ENCODE data around the gene UNC93B1.

UNC93B1 gene

GRCh38 chr11:68022531-68022930 is 18.6 kb upstream of the UNC93B1 start:
- no peak for DNase-seq (ENCODE audit: low read depth)

GRCh38 chr11:68021167-68021787 is 17.4 kb upstream of the UNC93B1 start:
- no peak for DNase-seq (ENCODE audit: low read depth)

GRCh38 chr11:68020575-68020974 is 16.7 kb upstream of the UNC93B1 start:
- DNase-seq (ENCODE audit: low read depth) = no peak

- no peak for DNase-seq (ENCODE audit: low read depth)
Observed at GRCh38 chr11:68019486-68019885, 15.6 kb upstream of the UNC93B1 start.

- DNase-seq (ENCODE audit: low read depth) = no peak
Observed at GRCh38 chr11:68018730-68019190, 14.9 kb upstream of the UNC93B1 start.

GRCh38 chr11:68017980-68018729 is 14.3 kb upstream of the UNC93B1 start:
- no peak for DNase-seq (ENCODE audit: low read depth)

GRCh38 chr11:68016904-68017817 is 13.3 kb upstream of the UNC93B1 start:
- DNase-seq (ENCODE audit: low read depth) = no peak

GRCh38 chr11:68016161-68016903 is 12.4 kb upstream of the UNC93B1 start:
- no peak for DNase-seq (ENCODE audit: low read depth)

- DNase-seq (ENCODE audit: low read depth) = no peak
Observed at GRCh38 chr11:68015467-68015866, 11.6 kb upstream of the UNC93B1 start.

GRCh38 chr11:68014947-68015447 is 11.1 kb upstream of the UNC93B1 start:
- DNase-seq (ENCODE audit: low read depth) = no peak

- DNase-seq (ENCODE audit: low read depth) = peak; percentile 31
Observed at GRCh38 chr11:68014157-68014946, 10.5 kb upstream of the UNC93B1 start.

GRCh38 chr11:68013611-68014156 is 9.8 kb upstream of the UNC93B1 start:
- no peak for DNase-seq (ENCODE audit: low read depth)

GRCh38 chr11:68012843-68013610 is 9.1 kb upstream of the UNC93B1 start:
- peak; percentile 96 for DNase-seq (ENCODE audit: low read depth)

GRCh38 chr11:68012044-68012842 is 8.3 kb upstream of the UNC93B1 start:
- DNase-seq (ENCODE audit: low read depth) = no peak

- DNase-seq (ENCODE audit: low read depth) = no peak
Observed at GRCh38 chr11:68011051-68011943, 7.4 kb upstream of the UNC93B1 start.

GRCh38 chr11:68010090-68011041 is 6.5 kb upstream of the UNC93B1 start, which contains the start of gene ALDH3B1:
ALDH3B1 (plus strand) TSS chr11:68010327; CDS start chr11:68015298, 4,971 bp downstream.
- DNase-seq (ENCODE audit: low read depth) = peak; percentile 75

Measured in GM04503 (cell line).